HepG2 (cell line): ENCODE results near the gene ASCC3. TPM values are rescaled to one million over a fixed set of nuclear protein-coding genes. Genes with fewer than 3 reads are reported as not detected.

Experiments
- ATAC-seq: fragments of 200-7000 bp; cut with Tn5 transposase; 3 replicates; pipeline ENCODE4 v1.9.1; 2020; ENCODE audit warnings: mild to moderate bottlenecking, moderate library complexity
- BruUV-seq: library from RNA; stranded (reverse); fragments of 400-500 nt; replicated peaks from 2 replicates; lab custom pipeline; 2021; lab: Mats Ljungman, UMichigan
- CTCF ChIA-PET: fragments of 300-600 bp; formaldehyde crosslinking; extraction: SDS; loops from one replicate; lab custom pipeline; 2021; ENCODE audit warnings: low total read pairs, inconsistent platforms, low intra/inter-chr PET ratio; lab: Yijun Ruan, JAX
- POLR2A ChIA-PET: fragments of 350-600 bp; sonication (Branson Sonifier 250); formaldehyde crosslinking; loops from one replicate; lab custom pipeline; 2020; ENCODE audit warnings: antibody characterized with exemption, inconsistent platforms; lab: Yijun Ruan, JAX
- DNase-seq: peaks from one replicate; pipeline ENCODE4 v3.0.0-alpha.2; 2015; ENCODE audit warnings: low spot score
- FAIRE-seq: peaks from 3 replicates; lab custom pipeline; 2011; peaks lifted over from hg19 to GRCh38; lab: Jason Lieb, UNC
- H2AFZ ChIP-seq: one replicate; pipeline ENCODE4 v1.6.1; 2011; ENCODE audit warnings: low read length, inconsistent platforms
- H3K27ac ChIP-seq: fragments of 300-600 bp; 3 replicates; pipeline ENCODE4 v1.8.0; 2011; ENCODE audit warnings: mixed run types, mild to moderate bottlenecking, mixed read lengths, low read length, inconsistent platforms; ENCODE audit not compliant: insufficient read depth; ENCODE audit errors: extremely low read length
- H3K27me3 ChIP-seq, 2 experiments: fragments of 200-600 bp in 1 of 2; 2 replicates in 1 of 2; 3 replicates in 1 of 2; pipeline versions ENCODE4 v1.6.0 to v1.8.0; 2011; ENCODE audit warnings: low read length in 2 of 2, mild to moderate bottlenecking in 2 of 2, moderate library complexity in 2 of 2, inconsistent platforms in 1 of 2; ENCODE audit not compliant: insufficient read depth in 2 of 2, control insufficient read depth in 1 of 2
- H3K36me3 ChIP-seq, 2 experiments: fragments of 200-600 bp in 1 of 2; replicated peaks in 1 of 2; 2 replicates in 1 of 2; 3 replicates in 1 of 2; pipeline versions ENCODE4 v1.5.1 to v1.8.0; 2011; ENCODE audit warnings: low read length in 2 of 2, inconsistent platforms in 1 of 2; ENCODE audit not compliant: insufficient read depth in 2 of 2, control insufficient read depth in 1 of 2
- H3K4me1 ChIP-seq: 2 replicates; pipeline ENCODE4 v1.5.1; 2012; ENCODE audit warnings: low read length, inconsistent platforms; ENCODE audit not compliant: insufficient read depth
- H3K4me2 ChIP-seq: 2 replicates; pipeline ENCODE4 v1.6.0; 2011; ENCODE audit warnings: low read depth, low read length, inconsistent platforms
- H3K4me3 ChIP-seq, 3 experiments: fragments of 200-600 bp in 1 of 3; sonication (generic), shearing (Covaris generic) in 1 of 3; replicated peaks in 1 of 3; 2 replicates each; pipeline ENCODE4 v1.5.1; 2011 to 2016; ENCODE audit warnings: low read length in 3 of 3, inconsistent platforms in 2 of 3, low read depth in 2 of 3, mild to moderate bottlenecking in 2 of 3, control low read depth in 1 of 3, mixed read lengths in 1 of 3; ENCODE audit not compliant: insufficient read depth in 1 of 3
- H3K79me2 ChIP-seq: one replicate; pipeline ENCODE4 v1.6.1; 2011; ENCODE audit warnings: low read length, inconsistent platforms; ENCODE audit not compliant: insufficient read depth
- H3K9ac ChIP-seq: 2 replicates; pipeline ENCODE4 v1.6.0; 2011; ENCODE audit warnings: mild to moderate bottlenecking, low read depth, low read length, inconsistent platforms; ENCODE audit not compliant: insufficient read depth
- H3K9me3 ChIP-seq: 2 replicates; pipeline ENCODE4 v1.5.1; 2012; ENCODE audit warnings: mild to moderate bottlenecking, low read length
- H4K20me1 ChIP-seq: 2 replicates; pipeline ENCODE4 v1.6.0; 2011; ENCODE audit warnings: inconsistent platforms, mild to moderate bottlenecking, low read length, moderate library complexity; ENCODE audit not compliant: insufficient read depth
- ETV5 ChIP-seq: IDR thresholded peaks from 2 replicates; pipeline ENCODE4 v1.6.1; 2018; ENCODE audit warnings: missing biosample characterization, missing genetic modification reagents, inconsistent platforms, borderline replicate concordance
- LCORL ChIP-seq, 2 experiments: fragments of 450-650 bp in 1 of 2; sonication (generic) in 1 of 2; formaldehyde crosslinking in 1 of 2; IDR thresholded peaks; 2 replicates each; pipeline versions ENCODE4 v1.5.0 to v1.6.1; 2017 to 2020; ENCODE audit warnings: antibody characterized with exemption in 1 of 2, missing genetic modification reagents in 1 of 2
- NPAS2 ChIP-seq: sonication (generic); formaldehyde crosslinking; IDR thresholded peaks from 2 replicates; pipeline ENCODE4 v1.8.0; 2022; ENCODE audit warnings: mild to moderate bottlenecking, missing genetic modification reagents, borderline replicate concordance
- SMARCC2 ChIP-seq: fragments of 450-650 bp; IDR thresholded peaks from 2 replicates; pipeline ENCODE4 v1.6.1; 2017; ENCODE audit warnings: antibody characterized with exemption, mild to moderate bottlenecking
- ZFY ChIP-seq: sonication (generic); formaldehyde crosslinking; IDR thresholded peaks from 2 replicates; pipeline ENCODE4 v1.4.0; 2020; ENCODE audit warnings: missing genetic modification reagents
- ZNF138 ChIP-seq: sonication (generic); formaldehyde crosslinking; IDR thresholded peaks from 2 replicates; pipeline ENCODE4 v1.5.0; 2020; ENCODE audit warnings: mild to moderate bottlenecking, low read depth, missing genetic modification reagents
- ZNF337 ChIP-seq: sonication (generic); formaldehyde crosslinking; IDR thresholded peaks from 2 replicates; pipeline ENCODE4 v1.5.1; 2020; ENCODE audit warnings: missing genetic modification reagents, low read depth, mild to moderate bottlenecking, borderline replicate concordance
- ZNF570 ChIP-seq: sonication (generic); formaldehyde crosslinking; IDR thresholded peaks from 2 replicates; pipeline ENCODE4 v1.4.0; 2020; ENCODE audit warnings: mild to moderate bottlenecking, missing genetic modification reagents, borderline replicate concordance
- ZNF572 ChIP-seq: sonication (generic); formaldehyde crosslinking; IDR thresholded peaks from 2 replicates; pipeline ENCODE4 v1.5.1; 2020; ENCODE audit warnings: mild to moderate bottlenecking, missing genetic modification reagents
- ZNF652 ChIP-seq: IDR thresholded peaks from 2 replicates; pipeline ENCODE4 v1.6.1; 2016; ENCODE audit warnings: low read depth, borderline replicate concordance
- ZNF720 ChIP-seq: sonication (generic); formaldehyde crosslinking; IDR thresholded peaks from 2 replicates; pipeline ENCODE4 v1.4.0; 2020; ENCODE audit warnings: missing genetic modification reagents
- ZNF850 ChIP-seq: sonication (generic); formaldehyde crosslinking; conservative IDR thresholded peaks from 2 replicates; pipeline ENCODE4 v1.9.0; 2021; ENCODE audit warnings: mild to moderate bottlenecking, missing genetic modification reagents
- WGBS: methylation state at CpG from one replicate; pipeline ENCODE4 v1.1.6; 2017; ENCODE audit warnings: low lambda C conversion rate; 5-methylcytosine and 5-hydroxymethylcytosine counted together
- in situ Hi-C: cut with HindIII; loops from 2 replicates; pipeline ENCODE4 v1.10.0; 2017; ENCODE audit warnings: low pct_unique_long_range_greater_than_20kb; ENCODE audit not compliant: extremely low pct_ligation_motif_present
- intact Hi-C: fragments of 100-400 bp; cut with micrococcal nuclease; formaldehyde crosslinking; loops from one replicate; pipeline ENCODE4 v1.10.0; 2022; ENCODE audit not compliant: unreplicated experiment
- polyA plus RNA-seq, 8 experiments: library from polyadenylated mRNA; depleted of rRNA in 3 of 8; stranded (reverse) in 7 of 8; unstranded in 1 of 8; fragments of >200 nt; fragmentation: Illumina TruSeq in 4 of 8; extraction: Trizol in 4 of 8; gene quantifications; 2 replicates each; pipeline versions ENCODE4 v1.2.1 to v1.2.3, GENCODE V29; 2011 to 2016; ENCODE audit warnings: low read depth in 4 of 8, missing spikeins in 1 of 8, mixed read lengths in 1 of 8; ENCODE audit not compliant: insufficient read depth in 1 of 8
- total RNA-seq, 5 experiments: library from RNA; depleted of rRNA; stranded (reverse); fragments of >200 nt; fragmentation: Illumina TruSeq; extraction: Trizol; gene quantifications; 2 replicates each; pipeline ENCODE4 v1.2.3, GENCODE V29; 2016; ENCODE audit warnings: low read depth in 1 of 5
- TF ChIP-seq, protein P1 (sequence below): sonication (generic); formaldehyde crosslinking; IDR thresholded peaks from 2 replicates; pipeline ENCODE4 v1.4.0; 2020; ENCODE audit warnings: mild to moderate bottlenecking, missing genetic modification reagents
- TF ChIP-seq, protein P2 (sequence below): sonication (generic); formaldehyde crosslinking; IDR thresholded peaks from 2 replicates; pipeline ENCODE4 v1.5.1; 2020; ENCODE audit warnings: mild to moderate bottlenecking, missing genetic modification reagents, moderate library complexity
- TF ChIP-seq, protein P3 (sequence below): sonication (generic); formaldehyde crosslinking; IDR thresholded peaks from 2 replicates; pipeline ENCODE4 v1.5.0; 2020; ENCODE audit warnings: missing genetic modification reagents

Gene ASCC3
- total and polyA plus RNA-seq, 2 of the 13 experiments (the other 11 are each of a cell fraction or from before 2014, with no cell fraction given), result 23.1 to 55.7 TPM

DNA sequence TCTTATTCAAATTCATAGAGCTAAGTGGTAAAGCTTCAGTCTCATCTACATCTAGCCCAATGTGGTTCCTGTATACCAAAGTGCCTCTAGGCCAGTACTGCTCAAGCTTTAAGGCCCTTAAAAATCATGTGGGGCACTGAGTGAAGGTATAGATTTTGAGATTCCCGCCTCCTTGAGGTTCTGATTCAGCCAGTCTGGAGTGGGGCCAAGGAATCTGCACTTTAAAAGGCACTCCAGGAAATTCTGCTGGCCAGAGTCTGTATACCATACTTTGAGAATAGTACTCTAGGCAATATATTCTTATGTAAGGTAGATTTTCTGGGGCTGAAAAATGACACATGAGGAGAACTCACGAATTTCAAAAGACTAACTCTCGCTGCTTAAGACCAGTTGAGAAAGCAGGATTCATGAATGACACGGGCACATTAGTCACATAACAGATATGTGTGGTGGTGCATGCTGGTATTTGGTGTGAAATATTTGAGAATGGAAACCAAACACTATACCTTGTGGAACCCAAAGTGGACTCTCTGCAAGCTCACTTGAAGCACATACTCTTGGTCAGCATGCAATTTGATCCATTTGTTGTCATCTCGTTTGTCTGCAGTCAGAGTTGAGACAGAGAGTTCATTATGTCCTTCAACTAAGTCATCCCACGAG lies 368.8 kb downstream of the ASCC3 start:
- no peak overlapping the region for H3K9ac ChIP-seq
- in situ Hi-C loops, result no loop called here
- DNase-seq (no peak), ATAC-seq (no peak), FAIRE-seq (no peak)
- CTCF ChIA-PET, result no interaction called here
- 96% methylated on average over 6 of the region's 6 CpGs for WGBS
- H3K4me1 ChIP-seq, result no peaks in the 10 kb centered on the region
- H3K79me2 ChIP-seq, result no peaks in the 10 kb centered on the region
- H3K4me2 ChIP-seq, result no peak overlapping the region
- H3K9me3 ChIP-seq, result no peaks in the 10 kb centered on the region
- no peak overlapping the region for H3K4me3 ChIP-seq
- intact Hi-C loops, result no loop called here
- POLR2A ChIA-PET, result no interaction called here
- no peaks in the 10 kb centered on the region for H3K27me3 ChIP-seq
- no peak overlapping the region for H2AFZ ChIP-seq
- no TSS peak for BruUV-seq
- H3K27ac ChIP-seq, result no peak overlapping the region
- H4K20me1 ChIP-seq, result no peaks in the 10 kb centered on the region
- H3K36me3 ChIP-seq, result peaks cover 3 to 53% of the 10 kb centered on the region in 2 experiments; a peak in 4 of 5 replicates
- no peak for TF ChIP-seq SMARCC2
- no peak for TF ChIP-seq ZNF652 (CRISPR knock-in tag)
- TF ChIP-seq ETV5, result no peak
- no peak for TF ChIP-seq ZNF570
- TF ChIP-seq, protein P1, sequence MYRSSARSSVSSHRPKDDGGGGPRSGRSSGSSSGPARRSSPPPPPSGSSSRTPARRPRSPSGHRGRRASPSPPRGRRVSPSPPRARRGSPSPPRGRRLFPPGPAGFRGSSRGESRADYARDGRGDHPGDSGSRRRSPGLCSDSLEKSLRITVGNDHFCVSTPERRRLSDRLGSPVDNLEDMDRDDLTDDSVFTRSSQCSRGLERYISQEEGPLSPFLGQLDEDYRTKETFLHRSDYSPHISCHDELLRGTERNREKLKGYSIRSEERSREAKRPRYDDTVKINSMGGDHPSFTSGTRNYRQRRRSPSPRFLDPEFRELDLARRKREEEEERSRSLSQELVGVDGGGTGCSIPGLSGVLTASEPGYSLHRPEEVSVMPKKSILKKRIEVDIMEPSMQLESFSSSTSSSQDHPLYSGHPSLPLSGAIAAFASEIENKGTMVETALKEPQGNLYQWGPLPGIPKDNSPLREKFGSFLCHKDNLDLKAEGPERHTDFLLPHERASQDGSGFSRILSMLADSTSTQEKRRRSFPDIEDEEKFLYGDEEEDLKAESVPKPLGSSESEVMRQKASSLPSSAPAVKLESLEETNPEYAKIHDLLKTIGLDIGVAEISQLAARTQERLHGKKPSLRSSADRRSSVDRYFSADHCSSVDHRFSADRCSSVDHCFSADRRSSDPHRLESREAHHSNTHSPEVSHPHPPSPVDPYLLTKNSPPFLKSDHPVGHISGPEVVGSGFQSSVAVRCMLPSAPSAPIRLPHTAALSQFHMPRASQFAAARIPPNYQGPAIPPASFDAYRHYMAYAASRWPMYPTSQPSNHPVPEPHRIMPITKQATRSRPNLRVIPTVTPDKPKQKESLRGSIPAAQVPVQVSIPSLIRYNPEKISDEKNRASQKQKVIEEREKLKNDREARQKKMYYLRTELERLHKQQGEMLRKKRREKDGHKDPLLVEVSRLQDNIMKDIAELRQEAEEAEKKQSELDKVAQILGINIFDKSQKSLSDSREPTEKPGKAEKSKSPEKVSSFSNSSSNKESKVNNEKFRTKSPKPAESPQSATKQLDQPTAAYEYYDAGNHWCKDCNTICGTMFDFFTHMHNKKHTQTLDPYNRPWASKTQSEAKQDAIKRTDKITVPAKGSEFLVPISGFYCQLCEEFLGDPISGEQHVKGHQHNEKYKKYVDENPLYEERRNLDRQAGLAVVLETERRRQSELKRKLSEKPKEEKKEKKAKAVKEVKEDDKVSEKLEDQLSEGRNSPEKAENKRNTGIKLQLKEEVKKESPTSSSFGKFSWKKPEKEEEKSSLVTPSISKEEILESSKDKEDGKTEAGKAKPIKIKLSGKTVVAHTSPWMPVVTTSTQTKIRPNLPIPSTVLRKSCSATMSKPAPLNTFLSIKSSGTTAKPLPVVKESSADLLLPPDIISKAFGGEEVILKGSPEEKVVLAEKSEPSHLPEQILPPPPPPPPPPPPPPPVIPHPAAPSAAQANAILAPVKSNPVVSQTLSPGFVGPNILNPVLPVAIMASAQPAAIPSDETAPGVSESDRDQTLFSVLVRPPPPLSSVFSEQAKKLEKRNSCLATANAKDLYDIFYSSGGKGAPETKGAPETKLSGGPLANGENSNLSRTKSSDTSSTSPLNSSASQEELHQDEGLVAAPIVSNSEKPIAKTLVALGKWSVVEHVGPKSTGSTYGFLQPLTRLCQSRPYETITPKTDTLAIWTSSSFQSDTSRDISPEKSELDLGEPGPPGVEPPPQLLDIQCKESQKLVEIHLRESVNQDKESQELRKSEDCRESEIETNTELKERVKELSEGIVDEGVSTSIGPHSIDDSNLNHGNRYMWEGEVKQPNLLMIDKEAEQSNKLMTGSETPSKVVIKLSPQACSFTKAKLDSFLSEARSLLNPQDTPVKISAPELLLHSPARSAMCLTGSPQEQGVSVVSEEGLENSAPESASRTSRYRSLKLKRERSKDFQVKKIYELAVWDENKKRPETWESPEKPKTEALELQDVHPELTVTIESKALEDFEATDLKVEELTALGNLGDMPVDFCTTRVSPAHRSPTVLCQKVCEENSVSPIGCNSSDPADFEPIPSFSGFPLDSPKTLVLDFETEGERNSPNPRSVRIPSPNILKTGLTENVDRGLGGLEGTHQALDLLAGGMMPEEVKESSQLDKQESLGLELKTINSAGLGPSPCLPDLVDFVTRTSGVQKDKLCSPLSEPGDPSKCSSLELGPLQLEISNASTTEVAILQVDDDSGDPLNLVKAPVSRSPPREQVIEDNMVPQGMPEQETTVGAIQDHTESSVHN (CRISPR knock-in tag), result no peak
- TF ChIP-seq, protein P2, sequence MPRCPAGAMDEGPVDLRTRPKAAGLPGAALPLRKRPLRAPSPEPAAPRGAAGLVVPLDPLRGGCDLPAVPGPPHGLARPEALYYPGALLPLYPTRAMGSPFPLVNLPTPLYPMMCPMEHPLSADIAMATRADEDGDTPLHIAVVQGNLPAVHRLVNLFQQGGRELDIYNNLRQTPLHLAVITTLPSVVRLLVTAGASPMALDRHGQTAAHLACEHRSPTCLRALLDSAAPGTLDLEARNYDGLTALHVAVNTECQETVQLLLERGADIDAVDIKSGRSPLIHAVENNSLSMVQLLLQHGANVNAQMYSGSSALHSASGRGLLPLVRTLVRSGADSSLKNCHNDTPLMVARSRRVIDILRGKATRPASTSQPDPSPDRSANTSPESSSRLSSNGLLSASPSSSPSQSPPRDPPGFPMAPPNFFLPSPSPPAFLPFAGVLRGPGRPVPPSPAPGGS (CRISPR knock-in tag), result no peak
- TF ChIP-seq NPAS2 (CRISPR knock-in tag), result no peak
- TF ChIP-seq ZNF850 (CRISPR knock-in tag), result no peak
- TF ChIP-seq ZNF337 (CRISPR knock-in tag), result no peak
- TF ChIP-seq, protein P3, sequence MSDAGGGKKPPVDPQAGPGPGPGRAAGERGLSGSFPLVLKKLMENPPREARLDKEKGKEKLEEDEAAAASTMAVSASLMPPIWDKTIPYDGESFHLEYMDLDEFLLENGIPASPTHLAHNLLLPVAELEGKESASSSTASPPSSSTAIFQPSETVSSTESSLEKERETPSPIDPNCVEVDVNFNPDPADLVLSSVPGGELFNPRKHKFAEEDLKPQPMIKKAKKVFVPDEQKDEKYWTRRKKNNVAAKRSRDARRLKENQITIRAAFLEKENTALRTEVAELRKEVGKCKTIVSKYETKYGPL, result no peak
- no peak for TF ChIP-seq ZNF572 (CRISPR knock-in tag)
- no peak for TF ChIP-seq ZNF138 (CRISPR knock-in tag)
- no peak for TF ChIP-seq ZFY (CRISPR knock-in tag)
- TF ChIP-seq ZNF720 (CRISPR knock-in tag), result no peak
- TF ChIP-seq LCORL (IDR thresholded peaks at IDR 0.05), result no peak
- no peak for TF ChIP-seq LCORL (CRISPR knock-in tag; IDR thresholded peaks at IDR 0.05)
